Measurements from ENCODE around the gene KRT222.

The KRT222 gene

GRCh38 chr17:40614431-40615067 is 50.4 kb downstream of the KRT222 start:
- no peak for DNase-seq

GRCh38 chr17:40613467-40614154 is 51.4 kb downstream of the KRT222 start:
- no peak for DNase-seq

GRCh38 chr17:40612599-40613244 is 52.3 kb downstream of the KRT222 start:
- DNase-seq, result no peak

- DNase-seq, result no peak
Observed at GRCh38 chr17:40611840-40612474, 53.0 kb downstream of the KRT222 start.

- DNase-seq, result no peak
Observed at GRCh38 chr17:40610359-40610758, 54.6 kb downstream of the KRT222 start.

- no peak for DNase-seq
Observed at GRCh38 chr17:40608061-40608581, 56.9 kb downstream of the KRT222 start.

GRCh38 chr17:40607641-40608040 is 57.3 kb downstream of the KRT222 start:
- DNase-seq, result no peak

GRCh38 chr17:40606548-40607353 is 58.2 kb downstream of the KRT222 start:
- no peak for DNase-seq

GRCh38 chr17:40605306-40605705 is 59.7 kb downstream of the KRT222 start:
- DNase-seq, result no peak

Measured in GF-D8 (cell line).